Right lobe of liver (tissue), 6 donors: Measurements from ENCODE around the gene RBM14. TPM values are rescaled to one million over a fixed set of nuclear protein-coding genes. Genes with fewer than 3 reads are reported as not detected.
"Not testable (repeated sequence)": the region's sequence is repeated elsewhere in the genome, so short reads cannot be mapped to it uniquely, and the experiment has no call there.

Experiments
- ATAC-seq, 4 donors: fragments of 200-7000 bp; cut with Tn5 transposase; one replicate each; pipeline ENCODE4 v1.9.1; 2020; ENCODE audit warnings: mild to moderate bottlenecking in 4 of 4, moderate library complexity in 4 of 4
- DNase-seq, 3 donors: peaks; one replicate each; pipeline ENCODE4 v3.0.0-alpha.2; 2020
- H3K27ac ChIP-seq, 3 donors: fragments of 200-600 bp; one replicate each; pipeline ENCODE4 v1.8.0; 2022
- H3K27me3 ChIP-seq, 2 donors: fragments of 200-600 bp; one replicate each; pipeline ENCODE4 v1.8.0; 2022
- H3K36me3 ChIP-seq, 4 donors: fragments of 200-600 bp; sonication (generic) in 1 of 4; one replicate each; pipeline versions ENCODE4 v1.5.1 to v1.8.0; 2017 to 2022; ENCODE audit warnings: control low read depth in 1 of 4
- H3K4me1 ChIP-seq, 4 donors: fragments of 200-600 bp; sonication (generic) in 1 of 4; one replicate each; pipeline versions ENCODE4 v1.5.1 to v1.8.0; 2017 to 2022; ENCODE audit warnings: control low read depth in 1 of 4
- H3K4me3 ChIP-seq, 3 donors: fragments of 200-600 bp; one replicate each; pipeline ENCODE4 v1.8.0; 2022
- H3K9me3 ChIP-seq, 4 donors: fragments of 200-600 bp; sonication (generic) in 1 of 4; one replicate each; pipeline versions ENCODE4 v1.5.1 to v1.8.0; 2017 to 2022; ENCODE audit warnings: control low read depth in 1 of 4
- POLR2A ChIP-seq: fragments of 450-650 bp; IDR thresholded peaks from one replicate; pipeline ENCODE4 v1.6.1; 2017; ENCODE audit warnings: antibody characterized with exemption, mild to moderate bottlenecking
- WGBS: methylation state at CpG from one replicate; pipeline ENCODE4 v1.1.6; 2018; ENCODE audit warnings: low coverage, low lambda C conversion rate; ENCODE audit not compliant: insufficient coverage; ENCODE audit errors: missing lambda C conversion rate; 5-methylcytosine and 5-hydroxymethylcytosine counted together
- intact Hi-C, 2 donors: fragments of 100-400 bp; cut with DNase I; formaldehyde crosslinking; loops; one replicate each; pipeline versions ENCODE4 v1.11.2 to v1.14.1; 2022
- total RNA-seq, 6 experiments: library from RNA; depleted of rRNA in 2 of 6; stranded (reverse); fragments of >200 nt in 2 of 6; fragmentation: NEBNext Ultra II Directional in 3 of 6; extraction: Animal tissue kit (Norgen Biotek cat#: 25700) in 3 of 6; gene quantifications; one replicate each; pipeline versions ENCODE4 v1.1.0 to v1.2.4, GENCODE V29; 2016 to 2023
- TF ChIP-seq, protein P1 (sequence below), 4 donors: fragments of 200-600 bp in 3 of 4; fragments of 450-650 bp in 1 of 4; IDR thresholded peaks; one replicate each; pipeline versions ENCODE4 v1.5.1 to v1.8.0; 2016 to 2022; ENCODE audit warnings: antibody characterized with exemption in 4 of 4, mild to moderate bottlenecking in 2 of 4
- donor health status: DM: no; HTN: yes; CAD: no.
- donor health status: DM: no; HTN: no; CAD: no.
- donor health status: DM: no; HTN: no; CAD: no.
- donor health status: DM: no; HTN: yes; CAD: no.
- donor health status: DM: no; HTN: yes; CAD: no.

RBM14 gene
- total RNA-seq, 6 experiments from 2014 or later = 25.1 to 63.7 (median 27.4) TPM

DNA sequence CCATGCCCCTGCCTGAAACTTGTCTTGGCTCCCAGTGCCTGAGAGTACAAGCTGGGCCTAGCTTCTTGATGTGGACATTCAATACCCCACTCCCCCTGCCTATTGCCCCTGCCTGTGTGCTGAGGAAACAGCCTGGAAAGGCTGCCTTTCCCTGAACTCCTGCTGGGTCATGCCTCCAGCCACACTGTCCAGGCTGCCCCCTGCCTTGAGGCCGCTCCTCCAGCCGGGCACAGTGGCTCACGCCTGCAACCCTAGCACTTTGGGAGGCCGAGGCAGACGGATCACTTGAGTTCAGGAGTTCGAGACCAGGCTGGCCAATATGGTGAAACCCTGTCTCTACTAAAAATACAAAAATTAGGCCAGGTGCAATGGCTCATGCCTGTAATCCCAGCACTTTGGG is 13.4 kb upstream of the RBM14 start:
- H3K36me3 ChIP-seq = peaks cover 0 to 10% (median under 1%) of the 10 kb centered on the region in 4 donors
- no peaks in the 10 kb centered on the region for H3K27me3 ChIP-seq
- H3K4me3 ChIP-seq = no peak overlapping the region
- DNase-seq = no peak
- no peak for ATAC-seq
- intact Hi-C loops = no loop called here
- H3K9me3 ChIP-seq = no peaks in the 10 kb centered on the region
- no peak for TF ChIP-seq POLR2A
- TF ChIP-seq, protein P1, sequence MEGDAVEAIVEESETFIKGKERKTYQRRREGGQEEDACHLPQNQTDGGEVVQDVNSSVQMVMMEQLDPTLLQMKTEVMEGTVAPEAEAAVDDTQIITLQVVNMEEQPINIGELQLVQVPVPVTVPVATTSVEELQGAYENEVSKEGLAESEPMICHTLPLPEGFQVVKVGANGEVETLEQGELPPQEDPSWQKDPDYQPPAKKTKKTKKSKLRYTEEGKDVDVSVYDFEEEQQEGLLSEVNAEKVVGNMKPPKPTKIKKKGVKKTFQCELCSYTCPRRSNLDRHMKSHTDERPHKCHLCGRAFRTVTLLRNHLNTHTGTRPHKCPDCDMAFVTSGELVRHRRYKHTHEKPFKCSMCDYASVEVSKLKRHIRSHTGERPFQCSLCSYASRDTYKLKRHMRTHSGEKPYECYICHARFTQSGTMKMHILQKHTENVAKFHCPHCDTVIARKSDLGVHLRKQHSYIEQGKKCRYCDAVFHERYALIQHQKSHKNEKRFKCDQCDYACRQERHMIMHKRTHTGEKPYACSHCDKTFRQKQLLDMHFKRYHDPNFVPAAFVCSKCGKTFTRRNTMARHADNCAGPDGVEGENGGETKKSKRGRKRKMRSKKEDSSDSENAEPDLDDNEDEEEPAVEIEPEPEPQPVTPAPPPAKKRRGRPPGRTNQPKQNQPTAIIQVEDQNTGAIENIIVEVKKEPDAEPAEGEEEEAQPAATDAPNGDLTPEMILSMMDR (IDR thresholded peaks at IDR 0.05) = no peak
- 59% methylated on average over 6 of the region's 6 CpGs for WGBS
- H3K27ac ChIP-seq = peak overlapping the region in 2 of 3 donors; percentile 69 to 89
- peaks cover 0 to 78% (median 34%) of the 10 kb centered on the region in 4 donors for H3K4me1 ChIP-seq

DNA sequence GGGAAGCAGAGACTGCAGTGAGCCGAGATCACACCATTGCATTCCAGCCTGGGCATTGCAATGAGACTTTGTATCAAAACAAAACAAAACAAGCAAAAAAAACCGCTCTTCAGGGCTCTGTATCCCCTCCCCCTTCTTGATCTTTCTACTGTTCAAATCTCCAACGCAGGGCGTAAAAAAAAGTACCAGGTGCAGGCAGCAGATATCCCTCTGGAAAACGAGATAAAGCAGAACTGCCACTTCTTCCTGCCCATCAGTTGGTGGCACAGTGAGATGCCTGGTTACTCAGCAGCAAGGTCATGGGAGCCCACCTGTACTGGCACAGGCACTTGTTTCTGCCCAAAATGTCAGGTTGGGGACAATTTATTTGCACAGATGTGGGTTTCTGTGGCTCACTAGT is 12.3 kb upstream of the RBM14 start:
- intact Hi-C loops = no loop called here
- peaks cover 0 to 79% (median 33%) of the 10 kb centered on the region in 4 donors for H3K4me1 ChIP-seq
- H3K4me3 ChIP-seq = no peak overlapping the region
- H3K27ac ChIP-seq = peak overlapping the region in 2 of 3 donors; percentile 16 to 89
- no peak for DNase-seq
- H3K36me3 ChIP-seq = peaks cover 0 to 10% (median under 1%) of the 10 kb centered on the region in 4 donors
- TF ChIP-seq, protein P1 (IDR thresholded peaks at IDR 0.05) = no peak
- 18% methylated on average over 5 of the region's 5 CpGs for WGBS
- H3K9me3 ChIP-seq = no peaks in the 10 kb centered on the region
- no peaks in the 10 kb centered on the region for H3K27me3 ChIP-seq
- ATAC-seq = no peak

DNA sequence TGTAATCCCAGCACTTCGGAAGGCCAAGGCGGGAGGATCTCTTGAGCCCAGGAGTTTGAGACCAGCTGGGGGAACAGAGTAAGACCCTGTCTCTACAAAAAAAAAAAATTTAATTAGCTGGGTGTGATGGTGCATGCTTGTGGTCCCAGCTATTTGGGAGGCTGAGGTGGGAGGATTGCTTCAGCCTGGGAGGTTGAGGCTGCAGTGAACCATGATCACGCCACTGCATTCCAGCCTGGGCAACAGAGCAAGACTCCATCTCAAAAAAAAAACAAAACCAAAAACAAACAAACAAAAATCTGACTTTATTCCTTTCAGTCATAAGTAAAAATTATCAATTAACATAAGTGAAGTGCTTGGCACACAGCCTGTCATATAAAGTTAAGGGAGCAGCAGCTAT is 9.8 kb upstream of the RBM14 start:
- Histone ChIP-seq H3K27ac (peak overlapping the region in 2 of 3 donors; percentile 64 to 88), H3K4me1 (peaks cover 0 to 56% (median 22%) of the 10 kb centered on the region in 4 donors)
- ATAC-seq, H3K4me3 ChIP-seq, H3K27me3 ChIP-seq, intact Hi-C loops, H3K9me3 ChIP-seq, H3K36me3 ChIP-seq, DNase-seq: not testable (repeated sequence)
- whole genome bisulfite sequencing = 47% methylated on average over 2 of the region's 3 CpGs

DNA sequence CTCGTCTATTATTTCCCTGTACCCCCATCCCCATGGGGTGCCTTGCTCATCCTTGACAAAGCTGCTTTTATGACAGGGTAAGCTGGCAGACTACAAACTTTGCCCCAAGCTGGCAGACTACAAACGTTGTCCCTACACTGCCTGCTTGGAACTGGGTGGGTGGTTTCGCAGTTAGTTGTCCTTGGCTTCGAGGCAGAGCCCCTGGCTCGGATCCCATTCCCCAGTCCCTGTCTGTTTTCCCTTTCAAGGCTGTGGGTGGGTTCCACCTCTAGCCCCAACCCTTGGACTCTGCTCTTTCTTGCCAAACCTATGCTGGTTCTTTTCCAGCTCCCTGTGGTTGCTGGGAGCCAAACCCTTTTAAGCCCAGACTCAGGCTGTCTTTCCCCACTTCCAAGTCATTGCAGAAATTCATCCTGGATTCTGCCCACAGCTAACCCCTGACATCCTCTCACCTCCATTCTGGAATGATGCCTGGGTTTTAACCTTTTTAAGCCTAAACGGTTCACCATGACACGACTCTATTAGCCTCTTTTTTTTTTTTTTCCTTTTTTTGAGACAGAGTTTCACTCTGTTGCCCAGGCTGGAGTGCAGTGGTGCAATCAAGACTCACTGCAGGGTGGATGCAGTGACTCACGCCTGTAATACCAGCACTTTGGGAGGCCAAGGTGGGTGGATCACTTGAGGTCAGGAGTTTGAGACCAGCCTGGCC is 9.2 kb upstream of the RBM14 start:
- intact Hi-C loops = no loop called here
- peak; percentile 88 to 97 (median 95) for DNase-seq
- Histone ChIP-seq H3K9me3 (no peaks in the 10 kb centered on the region), H3K36me3 (peaks cover 0 to 5% (median under 1%) of the 10 kb centered on the region in 4 donors), H3K4me3 (no peak overlapping the region), H3K4me1 (peaks cover 0 to 50% (median 18%) of the 10 kb centered on the region in 4 donors), H3K27ac (peak overlapping the region; percentile 0 to 88 (median 73)), H3K27me3 (no peaks in the 10 kb centered on the region)
- WGBS = 14% methylated on average over 4 of the region's 8 CpGs
- TF ChIP-seq, protein P1 (IDR thresholded peaks at IDR 0.05) = no peak
- no peak for TF ChIP-seq POLR2A
- ATAC-seq = peak; percentile 83 to 90 (median 86)
